HepG2 (cell line): ENCODE measurements around the gene PEX11G. TPM values are rescaled to one million over a fixed set of nuclear protein-coding genes. Genes with fewer than 3 reads are reported as not detected.
A peak's percentile ranks its signal among the peaks of the same experiment; 100 is the strongest.

Source experiments
- ATF4 ChIP-seq, 2 experiments: fragments of 450-650 bp in 1 of 2; sonication (generic) in 1 of 2; formaldehyde crosslinking; IDR thresholded peaks; 2 replicates each; pipeline versions ENCODE4 v1.5.0 to v1.8.0; 2020 to 2022; ENCODE audit warnings: mild to moderate bottlenecking in 1 of 2, missing genetic modification reagents in 1 of 2
- CREB3 ChIP-seq: sonication (generic); formaldehyde crosslinking; IDR thresholded peaks from 2 replicates; pipeline ENCODE4 v1.5.0; 2020; ENCODE audit warnings: missing genetic modification reagents
- DBP ChIP-seq: sonication (generic); formaldehyde crosslinking; IDR thresholded peaks from 2 replicates; pipeline ENCODE4 v1.4.0; 2020; ENCODE audit warnings: missing genetic modification reagents; ENCODE audit errors: not compliant biosample characterization
- ESRRA ChIP-seq: sonication (generic); formaldehyde crosslinking; IDR thresholded peaks from 2 replicates; pipeline ENCODE4 v1.5.1; 2020; ENCODE audit warnings: mild to moderate bottlenecking, low read depth, missing genetic modification reagents
- MED8 ChIP-seq: sonication (generic); formaldehyde crosslinking; IDR thresholded peaks from 2 replicates; pipeline ENCODE4 v1.8.1; 2023; ENCODE audit warnings: mild to moderate bottlenecking, missing genetic modification reagents; ENCODE audit not compliant: insufficient replicate concordance
- NCOA2 ChIP-seq: sonication (generic); formaldehyde crosslinking; IDR thresholded peaks from 2 replicates; pipeline ENCODE4 v1.8.0; 2022; ENCODE audit warnings: inconsistent platforms
- PBX2 ChIP-seq: IDR thresholded peaks from 2 replicates; pipeline ENCODE4 v1.6.1; 2016; ENCODE audit warnings: control low read depth
- POLR2G ChIP-seq: fragments of 200-400 bp; formaldehyde crosslinking; IDR thresholded peaks from 2 replicates; pipeline ENCODE4 v1.6.1; 2018; ENCODE audit warnings: mild to moderate bottlenecking, low read depth, low read length, moderate library complexity
- REPIN1 ChIP-seq: sonication (generic); formaldehyde crosslinking; IDR thresholded peaks from 2 replicates; pipeline ENCODE4 v1.8.0; 2022; ENCODE audit warnings: missing genetic modification reagents, low read depth, mild to moderate bottlenecking, borderline replicate concordance
- SMYD3 ChIP-seq: sonication (generic); formaldehyde crosslinking; IDR thresholded peaks from 2 replicates; pipeline ENCODE4 v1.8.1; 2023; ENCODE audit warnings: mild to moderate bottlenecking, missing genetic modification reagents
- SOX5 ChIP-seq: IDR thresholded peaks from 2 replicates; pipeline ENCODE4 v1.6.1; 2016; ENCODE audit warnings: borderline replicate concordance
- ZNF136 ChIP-seq: sonication (generic); formaldehyde crosslinking; IDR thresholded peaks from 2 replicates; pipeline ENCODE4 v1.8.1; 2022; ENCODE audit warnings: low read depth, mild to moderate bottlenecking, moderate library complexity, missing genetic modification reagents
- ZNF430 ChIP-seq: sonication (generic); formaldehyde crosslinking; IDR thresholded peaks from 2 replicates; pipeline ENCODE4 v1.9.0; 2021; ENCODE audit warnings: mild to moderate bottlenecking, missing genetic modification reagents
- ZNF451 ChIP-seq: sonication (generic); formaldehyde crosslinking; IDR thresholded peaks from 2 replicates; pipeline ENCODE4 v1.5.0; 2020; ENCODE audit warnings: mild to moderate bottlenecking, missing genetic modification reagents
- ZNF546 ChIP-seq: sonication (generic); formaldehyde crosslinking; conservative IDR thresholded peaks from 2 replicates; pipeline ENCODE4 v1.8.1; 2023; ENCODE audit warnings: mild to moderate bottlenecking, missing genetic modification reagents
- ZNF552 ChIP-seq: sonication (generic); formaldehyde crosslinking; IDR thresholded peaks from 2 replicates; pipeline ENCODE4 v1.9.0; 2022; ENCODE audit warnings: missing genetic modification reagents, mild to moderate bottlenecking, borderline replicate concordance
- ZNF562 ChIP-seq: sonication (generic); formaldehyde crosslinking; IDR thresholded peaks from 2 replicates; pipeline ENCODE4 v1.8.0; 2022; ENCODE audit warnings: missing genetic modification reagents, borderline replicate concordance
- ZSCAN12 ChIP-seq: sonication (generic); formaldehyde crosslinking; IDR thresholded peaks from 2 replicates; pipeline ENCODE4 v1.9.0; 2021; ENCODE audit warnings: mild to moderate bottlenecking, missing genetic modification reagents
- polyA plus RNA-seq, 8 experiments: library from polyadenylated mRNA; depleted of rRNA in 3 of 8; stranded (reverse) in 7 of 8; unstranded in 1 of 8; fragments of >200 nt; fragmentation: Illumina TruSeq in 4 of 8; extraction: Trizol in 4 of 8; gene quantifications; 2 replicates each; pipeline versions ENCODE4 v1.2.1 to v1.2.3, GENCODE V29; 2011 to 2016; ENCODE audit warnings: low read depth in 4 of 8, missing spikeins in 1 of 8, mixed read lengths in 1 of 8; ENCODE audit not compliant: insufficient read depth in 1 of 8
- total RNA-seq, 5 experiments: library from RNA; depleted of rRNA; stranded (reverse); fragments of >200 nt; fragmentation: Illumina TruSeq; extraction: Trizol; gene quantifications; 2 replicates each; pipeline ENCODE4 v1.2.3, GENCODE V29; 2016; ENCODE audit warnings: low read depth in 1 of 5
- TF ChIP-seq, protein P1 (sequence below): IDR thresholded peaks from 2 replicates; pipeline ENCODE4 v1.6.1; 2016; ENCODE audit warnings: missing compliant biosample characterization, missing genetic modification reagents, borderline replicate concordance
- TF ChIP-seq, protein P2 (sequence below): sonication (generic); formaldehyde crosslinking; IDR thresholded peaks from 2 replicates; pipeline ENCODE4 v1.4.0; 2020; ENCODE audit warnings: missing genetic modification reagents

PEX11G gene
- total and polyA plus RNA-seq, 2 of the 13 experiments (the other 11 are each of a cell fraction or from before 2014, with no cell fraction given) = not detected

DNA sequence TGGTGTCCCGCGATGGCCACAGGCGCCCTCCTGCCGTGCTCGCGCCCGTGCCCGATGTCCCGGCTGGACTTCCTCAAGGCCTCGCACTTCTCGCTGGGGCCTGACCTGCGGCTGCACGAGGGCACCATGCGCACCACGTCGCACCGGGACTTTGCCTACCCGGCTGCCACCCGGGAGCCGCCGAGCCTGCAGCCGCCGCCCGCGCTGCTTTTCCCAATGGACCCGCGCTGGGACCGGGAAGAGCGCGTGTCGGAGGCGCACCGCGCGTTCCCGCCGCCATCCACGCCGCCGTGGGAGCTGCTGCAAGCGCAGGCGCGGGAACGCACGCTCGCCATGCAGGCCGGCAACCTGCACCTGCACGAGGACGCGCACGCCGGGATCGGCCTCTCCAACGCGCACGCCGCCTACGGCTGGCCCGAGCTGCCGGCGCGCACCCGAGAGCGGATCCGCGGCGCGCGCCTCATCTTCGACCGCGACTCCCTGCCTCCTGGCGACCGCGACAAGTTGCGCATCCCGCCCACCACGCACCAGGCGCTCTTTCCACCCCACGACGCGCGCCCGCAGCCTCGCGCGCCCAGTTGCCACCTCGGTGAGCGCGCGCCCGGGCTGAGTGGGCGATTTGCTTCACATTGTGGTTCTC is 12.1 kb upstream of the PEX11G start (continued):
- no peak for TF ChIP-seq ZNF136 (CRISPR knock-in tag)
- 0 out of 2 replicates have a peak, but pooled peaks have one; percentile 45 for TF ChIP-seq SMYD3 (CRISPR knock-in tag)
- no peak for TF ChIP-seq ZNF451
- peak; percentile 70; the same call in 1 of the 2 replicates for TF ChIP-seq ZSCAN12
- no peak for TF ChIP-seq NCOA2 (CRISPR knock-in tag)
- no peak for TF ChIP-seq ZNF430 (CRISPR knock-in tag)
- 0 out of 4 replicates have a peak, but pooled peaks of 1 of the 2 experiments have one; percentile 10 for TF ChIP-seq ATF4 (CRISPR knock-in tag; IDR thresholded peaks at IDR 0.05)
- TF ChIP-seq POLR2G = no peak
- TF ChIP-seq ZNF546 (CRISPR knock-in tag) = peak; percentile 81; the same call in 1 of the 2 replicates
- TF ChIP-seq ESRRA (CRISPR knock-in tag) = no peak
- TF ChIP-seq CREB3 (CRISPR knock-in tag) = peak; percentile 69; the same call in 1 of the 2 replicates
- no peak for TF ChIP-seq PBX2 (CRISPR knock-in tag)
- TF ChIP-seq, protein P1, sequence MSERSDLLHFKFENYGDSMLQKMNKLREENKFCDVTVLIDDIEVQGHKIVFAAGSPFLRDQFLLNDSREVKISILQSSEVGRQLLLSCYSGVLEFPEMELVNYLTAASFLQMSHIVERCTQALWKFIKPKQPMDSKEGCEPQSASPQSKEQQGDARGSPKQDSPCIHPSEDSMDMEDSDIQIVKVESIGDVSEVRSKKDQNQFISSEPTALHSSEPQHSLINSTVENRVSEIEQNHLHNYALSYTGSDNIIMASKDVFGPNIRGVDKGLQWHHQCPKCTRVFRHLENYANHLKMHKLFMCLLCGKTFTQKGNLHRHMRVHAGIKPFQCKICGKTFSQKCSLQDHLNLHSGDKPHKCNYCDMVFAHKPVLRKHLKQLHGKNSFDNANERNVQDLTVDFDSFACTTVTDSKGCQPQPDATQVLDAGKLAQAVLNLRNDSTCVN = no peak
- TF ChIP-seq ZNF562 (CRISPR knock-in tag) = 0 out of 2 replicates have a peak, but pooled peaks have one; percentile 32
- TF ChIP-seq DBP (CRISPR knock-in tag) = no peak
- peak; percentile 41; the same call in 1 of the 2 replicates for TF ChIP-seq REPIN1 (CRISPR knock-in tag)
- TF ChIP-seq ZNF552 (CRISPR knock-in tag) = no peak
- TF ChIP-seq SOX5 (CRISPR knock-in tag) = no peak
- no peak for TF ChIP-seq MED8
- TF ChIP-seq, protein P2, sequence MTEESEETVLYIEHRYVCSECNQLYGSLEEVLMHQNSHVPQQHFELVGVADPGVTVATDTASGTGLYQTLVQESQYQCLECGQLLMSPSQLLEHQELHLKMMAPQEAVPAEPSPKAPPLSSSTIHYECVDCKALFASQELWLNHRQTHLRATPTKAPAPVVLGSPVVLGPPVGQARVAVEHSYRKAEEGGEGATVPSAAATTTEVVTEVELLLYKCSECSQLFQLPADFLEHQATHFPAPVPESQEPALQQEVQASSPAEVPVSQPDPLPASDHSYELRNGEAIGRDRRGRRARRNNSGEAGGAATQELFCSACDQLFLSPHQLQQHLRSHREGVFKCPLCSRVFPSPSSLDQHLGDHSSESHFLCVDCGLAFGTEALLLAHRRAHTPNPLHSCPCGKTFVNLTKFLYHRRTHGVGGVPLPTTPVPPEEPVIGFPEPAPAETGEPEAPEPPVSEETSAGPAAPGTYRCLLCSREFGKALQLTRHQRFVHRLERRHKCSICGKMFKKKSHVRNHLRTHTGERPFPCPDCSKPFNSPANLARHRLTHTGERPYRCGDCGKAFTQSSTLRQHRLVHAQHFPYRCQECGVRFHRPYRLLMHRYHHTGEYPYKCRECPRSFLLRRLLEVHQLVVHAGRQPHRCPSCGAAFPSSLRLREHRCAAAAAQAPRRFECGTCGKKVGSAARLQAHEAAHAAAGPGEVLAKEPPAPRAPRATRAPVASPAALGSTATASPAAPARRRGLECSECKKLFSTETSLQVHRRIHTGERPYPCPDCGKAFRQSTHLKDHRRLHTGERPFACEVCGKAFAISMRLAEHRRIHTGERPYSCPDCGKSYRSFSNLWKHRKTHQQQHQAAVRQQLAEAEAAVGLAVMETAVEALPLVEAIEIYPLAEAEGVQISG (CRISPR knock-in tag) = peak; percentile 40; the same call in 1 of the 2 replicates
